Activated CD8-positive, alpha-beta memory T cell treated with anti-CD3 and anti-CD28 coated beads for 36 hours (primary cell): ENCODE measurements around the gene DTD1. TPM values are rescaled to one million over a fixed set of nuclear protein-coding genes. Genes with fewer than 3 reads are reported as not detected.

Experiments
- CTCF ChIA-PET: fragments of 350-600 bp; sonication (Branson Sonifier 250); formaldehyde crosslinking; loops from one replicate; lab custom pipeline; 2021; ENCODE audit warnings: antibody characterized with exemption; lab: Charles Lee
- POLR2A ChIA-PET: fragments of 350-600 bp; sonication (Branson Sonifier 250); formaldehyde crosslinking; loops from one replicate; lab custom pipeline; 2021; ENCODE audit warnings: antibody characterized with exemption; lab: Charles Lee
- total RNA-seq, 2 experiments: library from RNA; stranded (reverse); gene quantifications; one replicate each; pipeline ENCODE4 v1.2.3, GENCODE V29; 2021

The DTD1 gene
- total RNA-seq, 2 experiments from 2014 or later, result 59.2 to 62.6 TPM

DNA sequence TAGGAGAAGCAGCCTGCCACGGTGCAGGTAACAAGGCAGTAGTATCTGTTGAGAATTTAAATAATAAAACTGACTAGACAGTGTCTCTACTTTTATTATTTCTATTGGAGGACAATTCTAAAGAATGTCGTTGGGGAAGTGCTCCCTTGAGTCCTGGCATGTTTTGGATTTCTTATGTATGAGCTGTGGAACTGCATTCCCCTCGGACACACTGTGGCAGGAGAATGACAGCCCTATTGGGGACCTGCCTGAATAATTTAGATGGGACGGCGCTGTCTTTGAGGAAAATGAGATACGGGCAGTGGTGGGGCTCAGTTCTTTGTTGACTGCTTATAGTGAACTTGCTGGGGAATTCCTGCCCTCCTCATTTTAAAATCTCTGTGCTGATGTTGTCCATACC lies 223.3 kb downstream of the DTD1 start:
- ChIA-PET CTCF (no interaction called here), POLR2A (no interaction called here)

GRCh38 chr20:18811904-18812303 lies 224.1 kb downstream of the DTD1 start:
- CTCF ChIA-PET, result no interaction called here
- POLR2A ChIA-PET, result no interaction called here

DNA sequence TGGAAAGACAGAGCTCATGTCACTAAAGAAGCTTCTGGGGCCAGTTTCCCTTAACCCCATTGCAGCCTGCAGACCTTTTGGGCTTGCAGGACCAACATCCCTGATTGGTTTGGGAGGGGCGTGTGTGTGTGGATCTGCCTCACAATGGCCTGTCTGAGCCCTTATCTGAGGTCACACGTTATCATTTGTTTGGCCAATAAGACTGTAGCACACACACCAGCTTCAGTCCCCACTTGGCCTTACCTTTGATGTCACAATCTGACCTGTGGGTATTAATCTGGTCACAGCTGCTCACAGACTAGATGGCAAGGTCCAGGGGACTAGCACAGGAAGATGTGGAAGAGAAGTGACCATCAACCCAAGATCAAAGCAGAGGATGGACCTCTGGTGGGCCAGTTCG lies 225.6 kb downstream of the DTD1 start, which contains the start of gene SCP2D1:
SCP2D1 (plus strand) TSS at position 301 of the 400 bp plus-strand sequence; CDS start at position 334, 33 bp downstream.
- ChIA-PET POLR2A (no interaction called here), CTCF (no interaction called here)

DNA sequence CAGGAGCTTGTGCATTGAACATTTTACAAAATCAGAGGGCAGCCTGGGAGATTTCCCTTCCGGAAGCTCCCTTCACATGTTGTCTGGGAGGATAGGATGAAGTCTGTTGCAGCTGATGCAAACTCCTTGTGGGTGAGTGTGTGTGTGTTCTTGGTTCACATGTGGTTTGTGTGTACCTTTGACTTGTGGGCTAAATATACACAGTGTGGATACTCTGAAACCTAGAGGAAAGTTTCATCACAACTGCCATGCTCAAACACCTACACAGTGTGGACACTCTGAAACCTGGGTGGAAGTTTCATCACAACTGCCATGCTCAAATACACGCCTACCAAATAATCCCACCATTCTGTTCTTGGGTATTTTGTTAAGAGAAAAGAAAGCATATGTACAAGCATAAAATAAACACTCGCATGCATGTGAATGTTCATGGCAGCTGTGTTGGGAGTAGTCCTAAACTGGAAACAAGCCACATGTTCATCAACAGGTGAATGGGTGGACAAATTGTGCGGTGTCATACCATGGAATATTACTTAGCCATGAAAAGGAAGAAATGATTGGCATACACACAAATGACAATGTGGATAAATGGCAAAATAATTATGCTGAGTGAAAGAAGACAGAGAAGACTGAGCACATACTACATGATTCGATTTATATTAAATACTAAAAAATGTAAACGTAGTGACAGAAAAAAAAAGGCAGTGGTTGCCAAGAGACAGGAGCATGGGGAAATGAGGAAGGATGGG lies 227.5 kb downstream of the DTD1 start:
- ChIA-PET CTCF (no interaction called here), POLR2A (no interaction called here)

Other genes with a start within 250 kb of the DTD1 start
- 1 to 10 TPM; 2.1 to 2.5 TPM for gene DZANK1, start 121.0 kb upstream of the DTD1 start, total RNA-seq
- 10 to 100 TPM; 16.0 to 16.6 TPM for gene POLR3F, start 120.7 kb upstream of the DTD1 start, total RNA-seq
- gene RBBP9, start 90.8 kb upstream of the DTD1 start, total RNA-seq, result 10 to 100 TPM; 16.9 to 18.1 TPM
- gene SEC23B, start 80.1 kb upstream of the DTD1 start, total RNA-seq, result 100 to 1,000 TPM in 1 of 2 experiments, 10 to 100 TPM in 1; 99.0 to 101 TPM
- 10 to 100 TPM; 43.9 to 54.2 TPM for gene SMIM26, start 20.6 kb upstream of the DTD1 start, total RNA-seq
- gene SCP2D1, start 225.7 kb downstream of the DTD1 start, total RNA-seq, result not detected